Tibial nerve (tissue), 4 donors: ENCODE data around the gene APOLD1.

Experiments used
- CTCF ChIP-seq, 5 experiments: fragments of 200-600 bp in 3 of 5; fragments of 450-650 bp in 2 of 5; sonication (generic) in 3 of 5; IDR thresholded peaks; one replicate each; pipeline ENCODE4 v1.5.1; 2016 to 2019; ENCODE audit warnings: antibody characterized with exemption in 5 of 5, mild to moderate bottlenecking in 3 of 5, moderate library complexity in 2 of 5
- EP300 ChIP-seq, 2 donors: sonication (generic); formaldehyde crosslinking; IDR thresholded peaks; one replicate each; pipeline ENCODE4 v1.6.1; 2017; ENCODE audit warnings: antibody characterized with exemption in 2 of 2, mild to moderate bottlenecking in 1 of 2

- TF ChIP-seq CTCF (IDR thresholded peaks at IDR 0.05) (no peak), EP300 (IDR thresholded peaks at IDR 0.05) (no peak)
These were observed 19.0 kb downstream of the APOLD1 start for GRCh38 chr12:12804432-12804886.
